ENCODE data around the gene IL17A.

- TF ChIP-seq CTCF (IDR thresholded peaks at IDR 0.05 in 4 of 5, conservative IDR thresholded peaks at IDR 0.05 in 1 of 5) (no peak), POLR2A (IDR thresholded peaks at IDR 0.05) (no peak)
Measured at GRCh38 chr6:52189974-52190373, 3.8 kb downstream of the IL17A start.
